Stimulated activated CD8-positive, alpha-beta memory T cell treated with anti-CD3 and anti-CD28 coated beads, Interleukin-4, amount 100 ng/mL, for 24 hours (primary cell): Measurements from ENCODE around the gene SP100.

Source experiments
- DNase-seq: peaks from one replicate; pipeline ENCODE4 v3.0.0-alpha.2; 2020; ENCODE audit warnings: low read depth

Gene SP100

GRCh38 chr2:230542751-230543150 is 126.8 kb downstream of the SP100 start:
- DNase-seq, result no peak

GRCh38 chr2:230552181-230552580 is 136.2 kb downstream of the SP100 start:
- DNase-seq, result no peak

GRCh38 chr2:230557065-230557464 is 141.1 kb downstream of the SP100 start:
- no peak for DNase-seq

- no peak for DNase-seq
These were observed 149.1 kb downstream of the SP100 start for GRCh38 chr2:230564805-230565779.

- DNase-seq, result no peak
These were observed 153.3 kb downstream of the SP100 start for GRCh38 chr2:230569298-230569697.

GRCh38 chr2:230570987-230571386 is 155.0 kb downstream of the SP100 start:
- no peak for DNase-seq

GRCh38 chr2:230575642-230576324 is 159.8 kb downstream of the SP100 start:
- DNase-seq, result peak; percentile 61

- DNase-seq, result no peak
These were observed 161.1 kb downstream of the SP100 start for GRCh38 chr2:230577114-230577513.

- DNase-seq, result no peak
These were observed 162.1 kb downstream of the SP100 start for GRCh38 chr2:230578106-230578505.

GRCh38 chr2:230582851-230583283 is 166.9 kb downstream of the SP100 start:
- DNase-seq, result no peak

- DNase-seq, result no peak
These were observed 167.6 kb downstream of the SP100 start for GRCh38 chr2:230583581-230583980.

GRCh38 chr2:230586328-230586982 is 170.5 kb downstream of the SP100 start:
- DNase-seq, result no peak

GRCh38 chr2:230589025-230589424 is 173.0 kb downstream of the SP100 start:
- no peak for DNase-seq

GRCh38 chr2:230589497-230590015 is 173.6 kb downstream of the SP100 start:
- DNase-seq, result no peak

GRCh38 chr2:230590333-230590732 is 174.3 kb downstream of the SP100 start:
- DNase-seq, result no peak

GRCh38 chr2:230591850-230592249 is 175.8 kb downstream of the SP100 start:
- DNase-seq, result no peak

- no peak for DNase-seq
These were observed 176.8 kb downstream of the SP100 start for GRCh38 chr2:230592775-230593174.
